Measurements from ENCODE around the gene MLEC.

- no peak for TF ChIP-seq CTCF (IDR thresholded peaks at IDR 0.05; ENCODE audit: low read length)
- TF ChIP-seq EZH2 (optimal IDR thresholded peaks at IDR 0.05; ENCODE audit: low read depth, low read length), result no peak
Observed at GRCh38 chr12:120650233-120650690, 36.7 kb upstream of the MLEC start.
